Loucy (cell line): ENCODE data around the gene MYO1H.

Experiments
- CTCF ChIP-seq: fragments of 200-600 bp; sonication (generic); conservative IDR thresholded peaks from 2 replicates; pipeline ENCODE4 v1.5.1; 2014; ENCODE audit warnings: mild to moderate bottlenecking, antibody characterized with exemption, low read length
- EZH2phosphoT487 ChIP-seq: fragments of 200-600 bp; IDR thresholded peaks from 2 replicates; pipeline ENCODE4 v1.6.1; 2018; ENCODE audit warnings: antibody characterized with exemption, mild to moderate bottlenecking, moderate library complexity, borderline replicate concordance

DNA sequence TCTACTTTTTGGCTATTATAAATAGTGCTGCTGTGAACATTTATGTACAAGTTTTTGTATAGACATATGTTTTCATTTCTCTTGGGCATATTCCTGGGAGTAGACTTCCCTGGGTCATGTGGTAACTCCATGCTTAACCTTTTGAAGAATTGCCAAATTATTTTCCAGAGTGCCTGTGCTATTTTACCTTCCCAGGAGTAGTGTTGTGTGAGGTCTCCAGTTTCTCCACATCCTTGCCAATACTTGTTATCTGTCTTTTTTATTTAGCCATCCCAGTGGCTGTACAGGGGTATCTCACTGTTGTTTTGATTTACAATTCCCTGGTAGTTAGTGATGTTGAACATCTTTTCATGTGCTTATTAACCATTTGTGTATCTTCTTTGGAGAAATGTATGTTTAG is 148.6 kb downstream of the MYO1H start:
- no peak for TF ChIP-seq CTCF
- no peak for TF ChIP-seq EZH2phosphoT487
